ENCODE measurements around the gene NDUFA6. TPM values are rescaled to one million over a fixed set of nuclear protein-coding genes. Genes with fewer than 3 reads are reported as not detected.

Gene NDUFA6
- total and polyA plus RNA-seq, 2 of the 13 experiments (the other 11 are each of a cell fraction or from before 2014, with no cell fraction given) = 68.5 to 87.8 TPM

DNA sequence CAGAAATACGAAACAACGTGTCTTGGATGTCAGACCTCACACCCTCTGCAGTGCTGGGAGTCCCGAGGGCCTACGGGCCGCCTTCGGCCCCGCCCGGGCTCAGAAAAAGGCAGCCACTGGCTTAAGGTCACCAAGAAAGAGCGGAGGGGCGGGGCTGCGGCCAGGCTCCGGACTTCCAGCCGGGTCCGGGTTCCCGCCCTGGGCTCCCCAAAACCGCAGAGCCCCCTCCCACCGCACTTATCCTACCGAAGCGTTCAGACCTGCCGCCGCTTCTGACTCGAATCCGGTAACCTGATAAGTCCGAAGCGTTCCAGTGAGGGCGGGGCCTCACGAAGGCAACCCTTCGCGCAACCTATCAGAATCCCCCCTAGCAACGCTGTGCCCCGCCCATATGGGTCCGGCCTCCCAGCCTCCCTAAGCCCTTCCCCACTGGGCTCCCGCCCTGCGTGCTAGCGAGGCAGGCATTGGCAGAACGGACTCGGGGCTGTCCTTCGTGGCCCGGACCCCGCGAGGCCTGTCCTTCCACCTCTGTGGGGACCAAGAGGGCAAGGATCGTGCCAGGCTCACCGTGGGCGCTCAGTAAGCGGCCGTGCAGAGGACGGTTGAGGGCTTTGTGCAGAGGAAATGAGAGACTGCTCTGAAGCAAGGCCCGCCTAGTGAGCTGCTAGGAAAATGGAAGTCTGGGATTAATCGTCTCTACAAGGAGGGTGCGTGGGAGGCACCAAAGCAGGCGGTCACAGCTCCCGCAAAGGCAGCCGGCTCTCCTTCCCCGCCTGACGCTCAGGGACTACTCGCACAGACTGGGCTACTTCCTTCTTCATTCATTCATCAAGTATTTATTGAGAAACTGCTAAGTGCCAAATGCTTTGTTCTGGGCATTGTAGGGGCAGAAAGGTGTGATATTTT, 19.8 kb downstream of the NDUFA6 start, which contains the start of gene NAGA (continued):
- TF ChIP-seq, protein P1, sequence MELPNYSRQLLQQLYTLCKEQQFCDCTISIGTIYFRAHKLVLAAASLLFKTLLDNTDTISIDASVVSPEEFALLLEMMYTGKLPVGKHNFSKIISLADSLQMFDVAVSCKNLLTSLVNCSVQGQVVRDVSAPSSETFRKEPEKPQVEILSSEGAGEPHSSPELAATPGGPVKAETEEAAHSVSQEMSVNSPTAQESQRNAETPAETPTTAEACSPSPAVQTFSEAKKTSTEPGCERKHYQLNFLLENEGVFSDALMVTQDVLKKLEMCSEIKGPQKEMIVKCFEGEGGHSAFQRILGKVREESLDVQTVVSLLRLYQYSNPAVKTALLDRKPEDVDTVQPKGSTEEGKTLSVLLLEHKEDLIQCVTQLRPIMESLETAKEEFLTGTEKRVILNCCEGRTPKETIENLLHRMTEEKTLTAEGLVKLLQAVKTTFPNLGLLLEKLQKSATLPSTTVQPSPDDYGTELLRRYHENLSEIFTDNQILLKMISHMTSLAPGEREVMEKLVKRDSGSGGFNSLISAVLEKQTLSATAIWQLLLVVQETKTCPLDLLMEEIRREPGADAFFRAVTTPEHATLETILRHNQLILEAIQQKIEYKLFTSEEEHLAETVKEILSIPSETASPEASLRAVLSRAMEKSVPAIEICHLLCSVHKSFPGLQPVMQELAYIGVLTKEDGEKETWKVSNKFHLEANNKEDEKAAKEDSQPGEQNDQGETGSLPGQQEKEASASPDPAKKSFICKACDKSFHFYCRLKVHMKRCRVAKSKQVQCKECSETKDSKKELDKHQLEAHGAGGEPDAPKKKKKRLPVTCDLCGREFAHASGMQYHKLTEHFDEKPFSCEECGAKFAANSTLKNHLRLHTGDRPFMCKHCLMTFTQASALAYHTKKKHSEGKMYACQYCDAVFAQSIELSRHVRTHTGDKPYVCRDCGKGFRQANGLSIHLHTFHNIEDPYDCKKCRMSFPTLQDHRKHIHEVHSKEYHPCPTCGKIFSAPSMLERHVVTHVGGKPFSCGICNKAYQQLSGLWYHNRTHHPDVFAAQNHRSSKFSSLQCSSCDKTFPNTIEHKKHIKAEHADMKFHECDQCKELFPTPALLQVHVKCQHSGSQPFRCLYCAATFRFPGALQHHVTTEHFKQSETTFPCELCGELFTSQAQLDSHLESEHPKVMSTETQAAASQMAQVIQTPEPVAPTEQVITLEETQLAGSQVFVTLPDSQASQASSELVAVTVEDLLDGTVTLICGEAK (IDR thresholded peaks at IDR 0.05) = no peak
- TF ChIP-seq, protein P1 (CRISPR knock-in tag; IDR thresholded peaks at IDR 0.05) = peak; percentile 68; the same call in 1 of the 2 replicates
- TF ChIP-seq ISL2 (CRISPR knock-in tag; IDR thresholded peaks at IDR 0.05) = 0 out of 2 replicates have a peak, but pooled peaks have one; percentile 44
- TF ChIP-seq, protein P2, sequence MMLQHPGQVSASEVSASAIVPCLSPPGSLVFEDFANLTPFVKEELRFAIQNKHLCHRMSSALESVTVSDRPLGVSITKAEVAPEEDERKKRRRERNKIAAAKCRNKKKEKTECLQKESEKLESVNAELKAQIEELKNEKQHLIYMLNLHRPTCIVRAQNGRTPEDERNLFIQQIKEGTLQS (CRISPR knock-in tag; IDR thresholded peaks at IDR 0.05) = no peak; the same call in 1 of the 2 replicates
- 0 out of 2 replicates have a peak, but pooled peaks have one; percentile 36 for TF ChIP-seq ZSCAN29 (CRISPR knock-in tag; conservative IDR thresholded peaks at IDR 0.05)
- TF ChIP-seq ZNF235 (CRISPR knock-in tag; IDR thresholded peaks at IDR 0.05; ENCODE audit: borderline replicate concordance) = peak; percentile 80; the same call in 1 of the 2 replicates
- TF ChIP-seq MTA1 (CRISPR knock-in tag; IDR thresholded peaks at IDR 0.05; ENCODE audit: borderline replicate concordance) = peak; percentile 94; the same call in 1 of the 2 replicates
- TF ChIP-seq, protein P3, sequence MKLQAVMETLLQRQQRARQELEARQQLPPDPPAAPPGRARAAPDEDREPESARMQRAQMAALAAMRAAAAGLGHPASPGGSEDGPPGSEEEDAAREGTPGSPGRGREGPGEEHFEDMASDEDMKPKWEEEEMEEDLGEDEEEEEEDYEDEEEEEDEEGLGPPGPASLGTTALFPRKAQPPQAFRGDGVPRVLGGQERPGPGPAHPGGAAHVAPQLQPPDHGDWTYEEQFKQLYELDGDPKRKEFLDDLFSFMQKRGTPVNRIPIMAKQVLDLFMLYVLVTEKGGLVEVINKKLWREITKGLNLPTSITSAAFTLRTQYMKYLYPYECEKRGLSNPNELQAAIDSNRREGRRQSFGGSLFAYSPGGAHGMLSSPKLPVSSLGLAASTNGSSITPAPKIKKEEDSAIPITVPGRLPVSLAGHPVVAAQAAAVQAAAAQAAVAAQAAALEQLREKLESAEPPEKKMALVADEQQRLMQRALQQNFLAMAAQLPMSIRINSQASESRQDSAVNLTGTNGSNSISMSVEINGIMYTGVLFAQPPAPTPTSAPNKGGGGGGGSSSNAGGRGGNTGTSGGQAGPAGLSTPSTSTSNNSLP (IDR thresholded peaks at IDR 0.05; ENCODE audit: low read depth, low read length) = no peak
- no peak for TF ChIP-seq ZNF562 (CRISPR knock-in tag; IDR thresholded peaks at IDR 0.05; ENCODE audit: borderline replicate concordance)
- TF ChIP-seq, protein P4, sequence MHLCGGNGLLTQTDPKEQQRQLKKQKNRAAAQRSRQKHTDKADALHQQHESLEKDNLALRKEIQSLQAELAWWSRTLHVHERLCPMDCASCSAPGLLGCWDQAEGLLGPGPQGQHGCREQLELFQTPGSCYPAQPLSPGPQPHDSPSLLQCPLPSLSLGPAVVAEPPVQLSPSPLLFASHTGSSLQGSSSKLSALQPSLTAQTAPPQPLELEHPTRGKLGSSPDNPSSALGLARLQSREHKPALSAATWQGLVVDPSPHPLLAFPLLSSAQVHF (CRISPR knock-in tag; IDR thresholded peaks at IDR 0.05) = peak; percentile 78; the same call in 1 of the 2 replicates
- TF ChIP-seq, protein P5, sequence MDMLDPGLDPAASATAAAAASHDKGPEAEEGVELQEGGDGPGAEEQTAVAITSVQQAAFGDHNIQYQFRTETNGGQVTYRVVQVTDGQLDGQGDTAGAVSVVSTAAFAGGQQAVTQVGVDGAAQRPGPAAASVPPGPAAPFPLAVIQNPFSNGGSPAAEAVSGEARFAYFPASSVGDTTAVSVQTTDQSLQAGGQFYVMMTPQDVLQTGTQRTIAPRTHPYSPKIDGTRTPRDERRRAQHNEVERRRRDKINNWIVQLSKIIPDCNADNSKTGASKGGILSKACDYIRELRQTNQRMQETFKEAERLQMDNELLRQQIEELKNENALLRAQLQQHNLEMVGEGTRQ (IDR thresholded peaks at IDR 0.05; ENCODE audit: low read depth, low read length) = no peak
- TF ChIP-seq, protein P5 (CRISPR knock-in tag; IDR thresholded peaks at IDR 0.05; ENCODE audit: borderline replicate concordance) = no peak
- peak; percentile 59 for TF ChIP-seq RBM39 (IDR thresholded peaks at IDR 0.05; ENCODE audit: low read depth, low read length, poor library complexity, severe bottlenecking)

Data from HepG2 (cell line).